ENCODE measurements around the gene WFIKKN1.

DNA sequence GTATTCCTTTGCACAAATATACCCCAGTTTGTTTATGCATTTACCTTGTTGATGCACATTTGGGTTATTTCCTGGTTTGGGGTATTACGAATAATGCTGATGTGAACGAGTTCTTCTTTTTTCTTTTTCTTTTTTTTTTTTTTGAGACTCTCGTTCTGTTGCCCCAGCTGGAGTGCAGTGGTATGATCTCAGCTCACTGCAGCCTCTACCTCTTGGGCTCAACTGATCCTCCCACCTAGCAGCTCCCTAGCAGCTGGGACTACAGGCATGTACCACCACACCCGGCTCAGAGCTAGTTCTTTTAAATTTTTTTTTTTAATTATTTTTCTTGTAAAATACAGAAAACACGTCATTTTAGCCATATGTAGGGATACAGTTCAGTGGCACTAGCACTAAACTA lies 26.9 kb upstream of the WFIKKN1 start:
- no peak for TF ChIP-seq CTCF (IDR thresholded peaks at IDR 0.05)
- TF ChIP-seq POLR2A (IDR thresholded peaks at IDR 0.05), result no peak
